ENCODE measurements around the gene GJB2.

Gene GJB2

DNA sequence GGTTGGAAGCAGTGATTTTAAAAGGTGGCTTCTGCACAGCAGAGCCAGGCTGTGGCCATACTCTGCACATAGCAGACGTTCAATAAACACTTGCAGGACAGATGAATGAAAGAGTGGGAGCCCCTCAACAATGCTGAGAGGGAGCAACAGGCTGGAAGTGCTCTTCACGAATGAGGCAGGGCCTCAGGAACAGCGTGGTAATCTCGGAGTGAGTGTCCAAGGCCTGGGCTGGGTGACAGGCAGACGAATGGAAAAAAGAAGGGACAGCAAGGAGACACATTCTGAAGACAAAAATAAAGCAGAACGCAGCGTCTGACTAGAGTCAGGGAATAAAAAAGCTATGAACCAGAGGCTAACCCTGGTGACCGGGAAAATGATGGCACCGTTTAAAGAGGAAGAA is 43.0 kb downstream of the GJB2 start:
- in situ Hi-C loops (cut with HindIII; ENCODE audit: low sequenced_read_pairs): no loop called here
- H3K4me3 ChIP-seq (ENCODE audit: low read depth, low read length): no peak overlapping the region
- DNase-seq (ENCODE audit: low read depth): no peak
- TF ChIP-seq, protein P1, sequence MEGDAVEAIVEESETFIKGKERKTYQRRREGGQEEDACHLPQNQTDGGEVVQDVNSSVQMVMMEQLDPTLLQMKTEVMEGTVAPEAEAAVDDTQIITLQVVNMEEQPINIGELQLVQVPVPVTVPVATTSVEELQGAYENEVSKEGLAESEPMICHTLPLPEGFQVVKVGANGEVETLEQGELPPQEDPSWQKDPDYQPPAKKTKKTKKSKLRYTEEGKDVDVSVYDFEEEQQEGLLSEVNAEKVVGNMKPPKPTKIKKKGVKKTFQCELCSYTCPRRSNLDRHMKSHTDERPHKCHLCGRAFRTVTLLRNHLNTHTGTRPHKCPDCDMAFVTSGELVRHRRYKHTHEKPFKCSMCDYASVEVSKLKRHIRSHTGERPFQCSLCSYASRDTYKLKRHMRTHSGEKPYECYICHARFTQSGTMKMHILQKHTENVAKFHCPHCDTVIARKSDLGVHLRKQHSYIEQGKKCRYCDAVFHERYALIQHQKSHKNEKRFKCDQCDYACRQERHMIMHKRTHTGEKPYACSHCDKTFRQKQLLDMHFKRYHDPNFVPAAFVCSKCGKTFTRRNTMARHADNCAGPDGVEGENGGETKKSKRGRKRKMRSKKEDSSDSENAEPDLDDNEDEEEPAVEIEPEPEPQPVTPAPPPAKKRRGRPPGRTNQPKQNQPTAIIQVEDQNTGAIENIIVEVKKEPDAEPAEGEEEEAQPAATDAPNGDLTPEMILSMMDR (IDR thresholded peaks at IDR 0.05; ENCODE audit: low read depth, low read length, missing control alignments): no peak

DNA sequence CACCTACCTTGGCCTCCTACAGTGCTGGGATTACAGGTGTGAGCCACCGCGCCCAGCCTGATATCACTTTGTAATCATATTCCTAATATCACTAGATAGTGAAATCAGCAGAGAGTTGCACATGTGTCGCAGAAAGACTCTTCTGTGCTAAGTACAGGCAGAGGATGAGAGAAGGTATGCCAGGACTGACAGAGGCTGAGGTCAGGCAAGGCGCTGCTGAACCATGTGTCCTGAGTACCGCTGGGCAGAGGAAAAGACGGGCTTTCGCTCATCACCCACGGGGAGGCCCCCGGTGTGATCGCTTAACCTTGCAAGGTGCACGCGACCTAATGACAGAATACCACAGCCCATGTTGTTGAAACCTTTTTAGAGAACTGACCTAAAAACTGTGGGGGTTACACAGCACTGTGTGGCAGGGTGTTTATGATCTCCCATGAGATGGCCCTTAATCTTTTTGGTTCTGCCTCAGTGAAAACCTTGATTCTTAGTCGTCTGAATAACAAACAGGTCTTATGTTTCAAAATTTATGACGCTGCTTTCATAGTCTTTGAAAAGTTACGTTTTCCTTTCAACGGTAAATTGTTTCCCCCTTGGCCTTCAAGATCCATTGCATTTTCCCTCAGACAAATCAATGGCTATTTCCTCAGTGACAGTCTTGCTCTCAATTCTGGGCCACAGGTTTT is 44.1 kb downstream of the GJB2 start:
- TF ChIP-seq, protein P1 (IDR thresholded peaks at IDR 0.05; ENCODE audit: low read depth, low read length, missing control alignments): no peak
- in situ Hi-C loops (cut with HindIII; ENCODE audit: low sequenced_read_pairs): no loop called here
- no peak overlapping the region for H3K4me3 ChIP-seq (ENCODE audit: low read depth, low read length)
- no peak for DNase-seq (ENCODE audit: low read depth)

DNA sequence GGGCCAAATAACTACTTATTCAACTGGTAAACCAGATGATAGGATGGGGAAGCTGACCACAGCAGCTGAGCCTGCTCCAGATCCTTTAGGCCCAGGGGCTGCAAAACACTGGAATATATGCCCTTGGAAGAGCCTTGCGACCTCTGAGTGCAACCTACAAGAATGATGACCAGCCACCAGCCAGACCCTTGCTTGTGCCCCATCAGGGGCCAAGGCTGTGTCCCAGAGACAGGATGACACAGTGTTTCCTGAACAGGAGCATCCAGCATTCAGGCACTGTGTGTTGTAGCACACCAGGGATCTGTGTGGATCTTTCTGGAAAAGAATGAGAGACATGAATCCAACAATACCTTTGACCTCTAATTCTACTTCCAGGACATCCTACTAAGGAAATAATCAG is 46.4 kb downstream of the GJB2 start:
- in situ Hi-C loops (cut with HindIII; ENCODE audit: low sequenced_read_pairs): no loop called here
- TF ChIP-seq, protein P1 (IDR thresholded peaks at IDR 0.05; ENCODE audit: low read depth, low read length, missing control alignments): no peak
- no peak for DNase-seq (ENCODE audit: low read depth)
- H3K4me3 ChIP-seq (ENCODE audit: low read depth, low read length): no peak overlapping the region

DNA sequence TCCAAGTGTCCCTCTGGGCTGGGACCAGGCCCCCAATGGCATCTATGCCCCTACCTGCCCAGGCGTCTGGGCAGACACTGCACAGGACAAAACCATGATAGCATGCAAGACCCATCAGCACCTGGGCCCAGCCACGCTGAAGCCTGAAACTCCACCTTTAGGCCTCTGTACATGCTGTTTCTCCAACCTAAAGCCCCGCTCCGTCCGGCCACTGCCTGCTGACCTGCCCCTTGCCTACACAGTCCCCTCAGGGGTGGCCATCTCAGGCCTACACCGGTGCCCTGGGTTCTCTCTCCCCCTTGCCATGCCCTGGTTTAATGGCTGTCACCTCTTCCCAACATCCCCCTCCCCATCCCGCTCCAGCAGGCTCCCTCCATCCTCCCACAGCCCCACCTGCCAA is 47.2 kb downstream of the GJB2 start:
- in situ Hi-C loops (cut with HindIII; ENCODE audit: low sequenced_read_pairs): no loop called here
- TF ChIP-seq, protein P1 (IDR thresholded peaks at IDR 0.05; ENCODE audit: low read depth, low read length, missing control alignments): no peak
- DNase-seq (ENCODE audit: low read depth): no peak
- H3K4me3 ChIP-seq (ENCODE audit: low read depth, low read length): no peak overlapping the region

DNA sequence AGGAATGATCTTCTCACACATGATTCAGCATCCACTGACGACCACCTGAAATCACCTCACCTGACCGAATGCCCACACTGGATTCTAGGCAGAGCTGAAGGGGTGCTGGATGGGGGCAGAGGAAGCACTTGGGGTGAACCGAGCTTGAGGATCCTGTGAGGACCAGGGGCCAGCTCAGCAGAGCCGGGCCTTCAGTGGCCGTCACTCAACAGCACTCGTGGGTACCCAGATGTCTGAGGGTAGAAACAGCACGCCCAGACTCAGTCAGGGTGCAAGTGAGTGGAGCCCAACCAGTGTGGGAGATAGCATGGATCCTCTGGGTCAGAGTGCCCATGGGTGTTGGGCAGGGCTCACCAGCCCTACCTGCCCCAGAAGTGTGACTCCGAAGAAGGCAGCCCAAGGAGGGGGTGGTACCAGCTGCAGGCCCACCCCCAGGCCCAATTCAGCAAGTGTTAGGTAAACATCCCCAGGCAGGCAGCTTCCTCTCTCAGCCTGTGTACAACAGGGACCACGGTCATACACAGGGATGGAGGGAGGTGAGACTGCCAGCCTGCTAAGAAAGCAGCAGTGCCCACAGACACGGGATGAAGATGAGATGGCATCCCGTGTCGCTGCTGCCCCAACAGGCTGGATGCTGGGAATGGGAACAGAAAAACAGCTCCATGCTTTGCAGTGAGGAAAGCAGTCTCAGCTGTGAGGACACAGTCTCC is 48.4 kb downstream of the GJB2 start:
- in situ Hi-C loops (cut with HindIII; ENCODE audit: low sequenced_read_pairs): no loop called here
- TF ChIP-seq, protein P1 (IDR thresholded peaks at IDR 0.05; ENCODE audit: low read depth, low read length, missing control alignments): no peak
- no peak for DNase-seq (ENCODE audit: low read depth)
- H3K4me3 ChIP-seq (ENCODE audit: low read depth, low read length): no peak overlapping the region

DNA sequence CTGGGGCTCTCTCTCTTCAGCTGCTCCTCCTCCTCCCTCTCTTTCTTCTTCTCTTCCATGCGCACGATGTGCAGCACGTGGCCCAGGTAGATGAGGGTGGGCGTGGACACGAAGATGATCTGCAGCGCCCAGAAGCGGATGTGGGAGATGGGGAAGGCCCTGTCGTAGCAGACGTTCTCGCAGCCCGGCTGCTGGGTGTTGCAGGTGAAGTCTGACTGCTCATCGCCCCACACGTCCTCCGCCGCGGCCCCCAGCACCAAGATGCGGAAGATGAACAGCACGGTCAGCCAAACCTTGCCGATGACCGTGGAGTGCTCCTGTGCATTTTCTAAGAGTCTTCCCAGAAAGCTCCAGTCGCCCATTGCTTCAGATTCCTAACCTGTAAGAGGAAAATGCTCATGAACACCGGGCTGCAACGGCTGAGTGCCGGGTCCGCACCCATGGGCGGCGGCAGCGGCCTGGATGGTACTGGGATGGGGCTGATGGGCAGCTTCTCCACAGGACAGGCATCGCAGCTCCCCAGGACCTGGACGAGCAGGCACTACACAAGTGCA is 49.7 kb downstream of the GJB2 start:
- no peak for DNase-seq (ENCODE audit: low read depth)
- no peak overlapping the region for H3K4me3 ChIP-seq (ENCODE audit: low read depth, low read length)
- in situ Hi-C loops (cut with HindIII; ENCODE audit: low sequenced_read_pairs): no loop called here
- TF ChIP-seq, protein P1 (IDR thresholded peaks at IDR 0.05; ENCODE audit: low read depth, low read length, missing control alignments): no peak
